Iris pigment epithelial cell (primary cell): Measurements from ENCODE around the gene PPM1M.
"Not testable (repeated sequence)": the region's sequence is repeated elsewhere in the genome, so short reads cannot be mapped to it uniquely, and the experiment has no call there.

Source experiments
- DNase-seq: peaks from one replicate; pipeline ENCODE4 v3.0.0-alpha.2; 2011; ENCODE audit warnings: low read depth

The PPM1M gene

GRCh38 chr3:52247409-52248164, 2.0 kb downstream of the PPM1M start:
- no peak for DNase-seq

- no peak for DNase-seq
Observed at GRCh38 chr3:52248165-52248541, 2.6 kb downstream of the PPM1M start.

DNA sequence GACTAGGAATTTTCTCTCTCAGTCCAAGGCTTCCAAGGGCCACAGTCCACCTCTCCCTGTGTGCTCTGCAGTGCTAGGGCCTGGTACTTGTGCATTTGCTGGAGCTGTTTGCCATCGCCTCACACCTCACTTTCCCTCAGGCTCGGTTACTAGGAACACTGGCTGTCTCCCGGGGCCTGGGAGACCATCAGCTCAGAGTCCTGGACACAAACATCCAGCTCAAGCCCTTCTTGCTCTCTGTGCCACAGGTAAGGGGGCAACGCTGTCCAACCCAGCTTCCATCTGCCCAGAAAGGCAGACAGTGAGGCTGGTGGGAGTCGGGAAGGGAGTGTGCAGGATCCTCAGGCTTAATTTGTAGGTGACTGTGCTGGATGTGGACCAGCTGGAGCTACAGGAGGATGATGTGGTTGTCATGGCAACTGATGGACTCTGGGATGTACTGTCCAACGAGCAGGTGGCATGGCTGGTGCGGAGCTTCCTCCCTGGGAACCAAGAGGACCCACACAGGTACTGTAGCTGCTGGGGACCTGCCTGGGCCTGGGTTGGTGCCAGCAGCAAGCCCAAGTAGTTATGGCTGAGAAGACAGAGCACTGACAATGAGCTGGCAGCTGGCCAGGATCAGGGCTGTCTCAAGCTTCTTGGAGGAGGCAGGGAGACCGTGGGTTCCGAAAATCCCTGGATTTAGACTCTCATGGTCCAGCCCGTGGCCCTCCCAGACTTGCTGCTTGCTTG, 3.4 kb downstream of the PPM1M start:
- no peak for DNase-seq

- no peak for DNase-seq
Observed at GRCh38 chr3:52249683-52250082, 4.1 kb downstream of the PPM1M start.

GRCh38 chr3:52250122-52250521, 4.6 kb downstream of the PPM1M start:
- DNase-seq = no peak

DNA sequence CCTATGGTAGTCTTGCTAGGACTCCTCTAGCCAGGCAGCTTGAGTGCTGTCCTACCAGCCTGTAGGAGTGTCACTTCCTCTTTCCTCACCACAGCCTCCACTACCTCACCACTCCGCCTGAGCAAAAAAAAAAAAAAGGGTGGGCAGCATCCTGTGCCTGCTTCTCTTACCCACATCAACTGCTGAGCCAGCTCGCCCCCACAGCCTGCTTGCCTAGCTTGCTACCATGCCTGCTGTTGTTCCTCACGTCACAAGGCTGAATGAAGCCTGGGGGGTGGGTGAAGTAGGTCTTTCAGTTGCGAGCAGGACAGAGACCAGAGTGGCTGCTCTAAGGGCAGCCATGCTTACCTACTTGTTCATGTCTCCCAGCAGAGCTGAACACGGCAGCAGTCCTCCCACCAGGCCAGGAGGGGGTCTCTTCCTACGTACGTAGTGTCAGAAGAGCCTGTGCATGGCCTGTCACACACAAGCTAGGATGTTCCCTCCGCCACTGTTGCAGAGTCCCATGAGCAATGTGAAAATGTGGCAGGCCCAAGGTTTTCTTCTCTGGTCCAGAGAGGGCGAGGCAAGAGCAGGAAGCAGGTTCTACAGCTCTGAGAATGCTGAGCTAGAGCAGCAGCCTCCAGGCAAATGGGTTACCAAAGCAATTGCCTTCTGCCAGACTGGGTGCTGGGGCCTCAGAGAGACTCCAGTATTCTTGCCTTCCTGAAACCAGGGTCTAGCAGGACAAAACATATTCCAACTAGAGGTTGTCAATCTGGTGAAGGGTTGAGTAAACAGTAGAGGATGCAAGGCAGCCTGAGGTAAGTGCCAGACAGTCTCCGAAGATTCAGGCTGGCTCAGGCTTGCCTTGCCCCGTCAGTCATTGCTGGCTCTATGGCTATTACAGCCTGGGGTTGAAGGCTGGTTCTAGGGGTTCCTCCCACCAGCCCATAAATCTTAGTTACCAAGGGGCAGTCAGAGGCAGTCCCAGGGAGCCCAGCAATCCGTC, 8.1 kb downstream of the PPM1M start:
- DNase-seq = no peak

- DNase-seq = no peak
Observed at GRCh38 chr3:52254608-52255007, 9.0 kb downstream of the PPM1M start.

DNA sequence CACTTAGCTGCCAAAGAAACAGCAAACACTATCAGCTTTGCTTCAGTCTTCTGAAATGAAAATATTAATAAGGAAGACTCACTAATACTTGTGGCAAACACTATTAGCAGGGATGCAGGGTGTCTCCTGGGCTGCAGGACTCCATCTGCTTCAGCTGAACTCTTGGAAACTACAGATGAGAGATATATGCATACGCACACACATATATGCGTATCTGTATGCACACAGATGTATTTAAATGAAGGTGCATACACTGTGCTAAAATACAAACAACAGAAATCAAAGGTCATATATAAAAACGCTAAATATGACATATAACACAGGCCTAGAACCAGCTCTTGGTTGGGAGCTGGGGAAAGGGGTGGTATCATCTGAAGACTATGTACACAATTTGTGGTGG, 10.6 kb downstream of the PPM1M start:
- no peak for DNase-seq

DNA sequence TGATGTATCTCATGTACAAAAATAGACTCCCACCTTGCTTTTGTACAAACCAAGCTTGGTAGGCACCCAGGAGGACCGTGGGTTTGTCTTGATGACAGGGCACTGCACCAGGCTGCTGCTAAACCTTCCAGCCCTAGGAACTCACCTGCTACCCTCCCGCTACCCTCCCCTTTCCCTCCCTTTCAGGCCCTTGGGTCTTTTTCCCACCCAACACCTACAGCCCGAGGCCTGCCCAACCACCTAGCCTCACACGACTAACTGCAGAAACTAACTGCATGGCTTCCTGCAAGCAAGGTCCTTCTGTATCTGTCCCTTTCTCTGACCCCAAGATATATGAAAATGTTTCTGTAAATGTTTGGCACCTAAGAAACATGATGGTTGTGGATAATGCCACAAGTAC, 11.1 kb downstream of the PPM1M start:
- no peak for DNase-seq

- no peak for DNase-seq
Observed at GRCh38 chr3:52257911-52258310, 12.4 kb downstream of the PPM1M start.

GRCh38 chr3:52259035-52259434, 13.5 kb downstream of the PPM1M start:
- no peak for DNase-seq

DNA sequence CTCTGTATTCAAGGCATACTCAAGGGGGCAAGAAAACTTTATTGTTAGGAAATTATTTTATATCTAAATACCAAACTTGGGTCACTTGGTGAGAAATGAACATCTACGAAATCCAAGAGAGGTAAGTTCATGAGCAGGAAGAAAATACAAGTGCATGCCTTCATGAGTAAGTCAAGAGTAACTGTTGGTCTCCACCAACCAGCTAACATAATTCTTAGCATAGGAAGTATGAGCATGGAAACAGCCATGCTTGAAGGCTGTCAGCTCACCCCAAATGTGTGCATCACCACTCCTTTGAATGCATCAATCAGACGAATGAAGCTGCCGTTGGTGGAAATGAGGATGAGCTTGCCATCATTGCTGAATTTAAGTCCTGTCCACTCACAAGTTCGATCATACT, 13.9 kb downstream of the PPM1M start:
- DNase-seq = no peak

DNA sequence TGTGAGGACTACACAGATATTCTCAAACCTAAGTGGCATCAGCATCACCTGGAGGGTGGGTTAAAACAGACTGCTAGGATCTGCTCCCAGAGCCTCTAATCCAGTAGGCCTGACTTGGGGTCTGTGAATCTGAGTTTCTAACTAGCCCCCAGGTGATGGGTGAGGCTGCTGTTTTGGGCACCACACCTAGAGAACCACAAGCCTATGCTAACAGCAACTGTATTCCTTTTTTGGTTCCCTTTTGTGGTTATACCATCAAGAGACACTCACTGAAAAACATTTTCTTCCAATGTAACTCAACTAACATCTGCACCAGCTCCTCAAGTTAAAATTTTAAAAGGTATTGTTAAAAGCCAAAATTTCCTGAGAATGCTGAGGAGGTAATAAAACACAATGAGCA, 16.9 kb downstream of the PPM1M start:
- DNase-seq = no peak

- no peak for DNase-seq
Observed at GRCh38 chr3:52265387-52265786, 19.8 kb downstream of the PPM1M start.

GRCh38 chr3:52268036-52268435, 22.5 kb downstream of the PPM1M start:
- no peak for DNase-seq

DNA sequence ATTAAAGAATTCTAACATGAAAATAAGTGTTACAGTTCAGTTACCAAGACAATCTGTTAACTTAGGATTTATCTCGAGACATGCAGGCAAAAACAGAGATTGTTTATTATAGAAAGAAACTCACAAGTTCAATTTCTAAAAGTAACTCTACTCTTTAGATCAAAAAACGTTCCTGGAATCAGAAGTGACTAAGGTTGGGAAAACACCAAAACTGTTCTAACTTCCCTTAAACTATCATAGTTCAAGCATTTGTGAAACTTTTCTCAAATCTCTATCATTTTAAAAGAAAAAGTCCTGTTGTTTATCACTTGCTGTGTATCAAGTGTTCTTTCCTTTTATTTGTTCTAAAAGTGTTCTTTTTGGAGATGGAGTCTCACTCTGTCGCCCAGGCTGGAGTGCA, 24.2 kb downstream of the PPM1M start:
- no peak for DNase-seq

DNA sequence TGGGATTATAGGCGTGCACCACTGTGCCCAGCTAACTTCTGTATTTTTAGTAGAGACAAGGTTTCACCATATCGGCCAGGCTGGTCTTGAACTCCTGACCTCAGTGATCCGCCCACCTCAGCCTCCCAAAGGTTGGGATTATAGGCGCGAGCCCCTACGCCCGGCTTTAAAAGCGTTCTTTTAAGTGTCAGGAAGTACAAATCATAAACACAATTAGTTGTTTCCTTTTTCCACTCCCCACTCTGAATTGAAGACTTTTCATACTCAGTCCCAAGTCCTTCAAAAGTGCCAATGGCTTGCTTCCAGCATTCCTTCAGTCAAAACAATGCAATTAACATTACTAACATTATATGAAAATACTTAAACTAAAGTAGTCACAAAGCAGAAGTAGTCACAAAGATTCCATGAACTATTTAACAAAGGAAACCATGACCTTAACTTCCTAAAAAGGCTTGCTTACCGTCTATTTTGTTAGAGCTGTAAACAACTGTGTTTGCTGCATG, 24.7 kb downstream of the PPM1M start:
- no peak for DNase-seq

GRCh38 chr3:52272172-52272571, 26.6 kb downstream of the PPM1M start:
- DNase-seq = not testable (repeated sequence)

- DNase-seq = no peak
Observed at GRCh38 chr3:52272831-52273230, 27.3 kb downstream of the PPM1M start.

GRCh38 chr3:52274781-52275180, 29.2 kb downstream of the PPM1M start:
- DNase-seq = not testable (repeated sequence)

DNA sequence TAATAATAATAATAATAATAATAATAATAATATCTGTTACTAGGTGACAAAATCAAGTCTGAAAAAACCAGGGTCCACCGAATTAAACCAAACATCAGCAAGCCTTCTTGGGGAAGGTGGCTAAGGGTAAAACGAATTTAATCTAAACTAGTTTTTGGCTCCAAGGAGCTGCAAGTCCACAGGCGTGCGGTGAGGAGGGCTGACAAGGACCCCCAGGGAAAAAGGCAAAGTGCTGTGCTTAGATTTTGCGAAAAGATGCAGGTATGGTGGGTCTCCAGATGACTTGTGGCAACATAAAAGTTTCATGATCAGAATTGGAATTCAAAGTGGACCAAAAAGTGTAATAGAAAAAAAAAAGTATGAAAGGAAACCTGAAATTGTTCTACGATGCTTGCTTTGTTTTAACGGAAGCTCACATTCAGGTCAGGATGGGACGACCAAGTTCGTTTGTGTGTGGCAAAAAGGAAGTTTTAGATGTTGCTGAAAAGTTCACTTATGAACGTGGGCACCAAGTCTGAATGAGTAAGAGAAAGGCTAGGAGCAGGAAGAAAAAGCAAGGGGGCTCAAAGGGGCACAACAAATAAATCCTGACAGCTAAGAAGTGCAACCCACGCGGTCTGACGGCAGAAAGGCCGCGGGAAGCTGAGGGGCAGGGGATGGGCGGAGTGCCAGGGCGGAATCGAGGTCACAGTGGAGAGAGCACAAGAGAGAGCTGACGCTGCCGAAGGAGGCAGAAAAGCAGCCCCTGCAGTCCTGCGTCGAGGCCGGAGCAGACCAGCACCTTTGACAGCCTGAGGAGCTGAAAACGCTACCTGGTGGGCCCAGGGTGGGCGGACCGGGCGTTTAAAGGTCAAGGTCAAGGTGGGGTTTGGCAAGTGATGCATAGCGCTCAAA, 31.8 kb downstream of the PPM1M start:
- DNase-seq = peak; percentile 73
